HG03060 (cell line): ENCODE measurements around the gene IL18BP.

Experiments used
- ATAC-seq: cut with Tn5 transposase; IDR thresholded peaks from one replicate; pipeline ENCODE4 v1.9.1; 2021; ENCODE audit warnings: low read depth, moderate number of reproducible peaks; ENCODE audit not compliant: unreplicated experiment

Gene IL18BP

GRCh38 chr11:72040491-72041363, 42.0 kb downstream of the IL18BP start:
- ATAC-seq: no peak

GRCh38 chr11:72041364-72042063, 42.8 kb downstream of the IL18BP start:
- ATAC-seq: no peak

GRCh38 chr11:72042064-72042745, 43.5 kb downstream of the IL18BP start:
- ATAC-seq: no peak

GRCh38 chr11:72045849-72046248, 47.1 kb downstream of the IL18BP start:
- ATAC-seq: no peak

- no peak for ATAC-seq
Observed at GRCh38 chr11:72048766-72049460, 50.2 kb downstream of the IL18BP start.
